ENCODE measurements around the gene PPM1D.

- TF ChIP-seq BHLHE40 (IDR thresholded peaks at IDR 0.05; ENCODE audit: borderline replicate concordance) (no peak), SP1 (IDR thresholded peaks at IDR 0.05) (no peak), ARNT (IDR thresholded peaks at IDR 0.05) (no peak), FOXM1 (IDR thresholded peaks at IDR 0.05; ENCODE audit: borderline replicate concordance) (no peak), CTBP1 (IDR thresholded peaks at IDR 0.05; ENCODE audit: borderline replicate concordance) (no peak), NFRKB (IDR thresholded peaks at IDR 0.05) (no peak), FOXK2 (IDR thresholded peaks at IDR 0.05) (no peak), LEF1 (IDR thresholded peaks at IDR 0.05; ENCODE audit: borderline replicate concordance) (no peak), PKNOX1 (IDR thresholded peaks at IDR 0.05) (no peak)
These were observed 76.8 kb downstream of the PPM1D start for GRCh38 chr17:60676758-60677307.
